Measurements from ENCODE around the gene RAB9A. TPM values are rescaled to one million over a fixed set of nuclear protein-coding genes. Genes with fewer than 3 reads are reported as not detected.

RAB9A gene
- total and polyA plus RNA-seq, 9 of the 15 experiments (the other 6 are each of a cell fraction or from before 2014, with no cell fraction given) = 13.5 to 20.8 (median 17.7) TPM

- TF ChIP-seq ZNF592 (IDR thresholded peaks at IDR 0.05) = 0 out of 2 replicates have a peak, but pooled peaks have one; percentile 32
- no peak for TF ChIP-seq BCLAF1 (IDR thresholded peaks at IDR 0.05; ENCODE audit: borderline replicate concordance in 1 of 2, control insufficient read depth in 1 of 2, low read depth in 2 of 2, low read length in 1 of 2)
- TF ChIP-seq CHAMP1 (IDR thresholded peaks at IDR 0.05) = no peak
- TF ChIP-seq TAF15 (IDR thresholded peaks at IDR 0.05; ENCODE audit: low read depth, low read length) = no peak
- peak; percentile 41; the same call in 1 of the 2 replicates for TF ChIP-seq EP400 (IDR thresholded peaks at IDR 0.05)
- peak; percentile 15; the same call in 1 of the 2 replicates for TF ChIP-seq C11orf30 (IDR thresholded peaks at IDR 0.05; ENCODE audit: low read depth)
- TF ChIP-seq MNT (conservative IDR thresholded peaks at IDR 0.05) = peak in 1 of 2 experiments; percentile 32; a peak in 1 of 4 replicates
- no peak for TF ChIP-seq EWSR1 (IDR thresholded peaks at IDR 0.05; ENCODE audit: borderline replicate concordance, low read depth, partially characterized antibody)
- no peak for TF ChIP-seq ZBTB7A (IDR thresholded peaks at IDR 0.05; ENCODE audit: borderline replicate concordance, control insufficient read depth, low read depth, low read length)
- no peak for TF ChIP-seq MED1 (CRISPR knock-in tag; IDR thresholded peaks at IDR 0.05; ENCODE audit: borderline replicate concordance)
- no peak for TF ChIP-seq TBL1XR1 (IDR thresholded peaks at IDR 0.05; ENCODE audit: low read length in 2 of 2)
- TF ChIP-seq ZNF695 (CRISPR knock-in tag; IDR thresholded peaks at IDR 0.05) = no peak
Measured at GRCh38 chrX:13699183-13699826, 10.4 kb downstream of the RAB9A start (continued).
